Measurements from ENCODE around the gene NOPCHAP1.
A peak's percentile ranks its signal among the peaks of the same experiment; 100 is the strongest.
"Not testable (repeated sequence)": the region's sequence is repeated elsewhere in the genome, so short reads cannot be mapped to it uniquely, and the experiment has no call there.

NOPCHAP1 gene, protein sequence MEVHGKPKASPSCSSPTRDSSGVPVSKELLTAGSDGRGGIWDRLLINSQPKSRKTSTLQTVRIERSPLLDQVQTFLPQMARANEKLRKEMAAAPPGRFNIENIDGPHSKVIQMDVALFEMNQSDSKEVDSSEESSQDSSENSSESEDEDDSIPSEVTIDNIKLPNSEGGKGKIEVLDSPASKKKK

DNA sequence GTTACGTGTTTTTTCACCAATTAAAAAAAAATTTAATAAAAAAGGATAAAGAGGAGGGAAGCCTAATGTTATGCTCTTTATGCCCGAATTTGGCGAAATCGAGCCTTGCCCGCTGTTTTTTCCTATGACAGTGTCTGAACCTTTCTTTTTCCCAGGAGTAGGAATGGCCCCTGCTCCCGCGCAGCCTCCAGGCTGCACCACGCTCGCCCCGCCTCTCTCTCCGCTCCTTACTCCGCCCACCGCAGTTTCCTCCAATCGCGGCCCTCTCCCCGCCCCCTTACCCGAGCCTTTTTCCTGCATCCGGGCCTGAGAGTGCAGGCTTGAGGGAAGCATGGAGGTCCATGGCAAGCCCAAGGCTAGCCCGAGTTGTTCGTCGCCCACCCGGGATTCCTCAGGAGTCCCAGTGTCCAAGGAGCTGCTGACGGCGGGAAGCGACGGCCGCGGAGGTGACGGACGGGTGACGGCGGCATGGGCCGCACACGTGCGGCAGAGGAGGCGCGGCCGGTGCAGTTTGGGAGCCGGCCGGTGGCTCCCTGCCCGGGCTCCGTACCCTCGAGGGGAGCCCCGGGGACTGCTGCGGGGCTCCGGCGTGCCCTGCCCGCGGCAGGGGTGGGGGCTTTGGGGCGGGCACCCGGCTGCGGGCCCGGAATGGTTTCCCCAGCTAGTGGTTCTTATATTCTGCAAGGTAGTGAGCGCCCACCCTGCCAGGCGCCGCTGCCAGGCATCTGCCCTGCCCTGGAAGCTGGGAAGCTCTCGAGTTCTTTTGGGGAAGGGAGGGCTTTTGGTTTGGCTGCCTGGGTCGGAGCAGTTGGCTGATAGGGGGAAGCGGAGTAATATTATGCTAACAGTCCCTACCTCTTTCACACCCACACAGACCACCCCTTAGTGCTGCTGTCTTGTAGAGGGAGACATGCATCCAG lies at the start of gene NOPCHAP1:
Gene NOPCHAP1 (plus strand): TSS at position 295 of the 920 bp plus-strand sequence. CDS start 37 bp downstream, at position 332.
- DNase-seq (ENCODE audit: low spot score) (peak; percentile 90), FAIRE-seq (no peak)

DNA sequence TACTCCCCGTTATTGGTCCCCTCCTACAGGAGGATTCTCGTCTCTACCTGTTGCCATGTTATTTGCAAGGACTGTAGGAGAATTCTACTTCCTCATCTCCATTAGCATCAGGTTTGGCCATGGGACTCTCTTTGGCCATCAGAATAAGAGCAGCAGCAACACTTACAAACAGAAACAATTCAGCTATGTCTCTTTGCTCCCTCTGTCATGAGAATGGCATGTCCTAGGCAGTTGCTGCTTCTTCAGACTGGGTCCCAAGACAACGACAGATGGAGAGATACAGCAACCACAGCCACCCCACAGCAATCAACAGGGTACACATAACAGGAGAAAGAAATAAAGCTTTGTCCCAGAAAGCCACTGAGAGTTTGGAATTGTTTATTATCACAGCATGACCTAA lies 47.7 kb upstream of the NOPCHAP1 start:
- DNase-seq (ENCODE audit: low spot score) = no peak
- no peak for FAIRE-seq

DNA sequence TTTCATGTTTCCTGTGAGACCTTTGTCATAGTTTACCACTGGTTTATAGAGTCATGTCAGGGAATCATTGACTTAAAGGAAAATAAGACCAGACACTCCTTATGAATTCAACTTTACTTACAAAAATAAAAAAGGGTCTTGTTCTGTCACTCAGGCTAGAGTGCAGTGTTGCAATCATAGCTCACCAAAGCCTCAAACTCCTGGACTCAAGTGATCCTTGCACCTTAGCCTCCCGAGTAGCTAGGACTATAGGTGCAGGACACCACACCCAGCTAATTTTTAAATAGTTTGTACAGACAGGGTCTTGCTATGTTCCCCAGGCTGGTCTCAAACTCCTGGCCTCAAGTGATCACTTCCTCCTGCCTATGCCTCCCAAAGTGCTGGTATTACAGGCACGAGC lies 47.0 kb upstream of the NOPCHAP1 start:
- DNase-seq (ENCODE audit: low spot score) (no peak), FAIRE-seq (no peak)

DNA sequence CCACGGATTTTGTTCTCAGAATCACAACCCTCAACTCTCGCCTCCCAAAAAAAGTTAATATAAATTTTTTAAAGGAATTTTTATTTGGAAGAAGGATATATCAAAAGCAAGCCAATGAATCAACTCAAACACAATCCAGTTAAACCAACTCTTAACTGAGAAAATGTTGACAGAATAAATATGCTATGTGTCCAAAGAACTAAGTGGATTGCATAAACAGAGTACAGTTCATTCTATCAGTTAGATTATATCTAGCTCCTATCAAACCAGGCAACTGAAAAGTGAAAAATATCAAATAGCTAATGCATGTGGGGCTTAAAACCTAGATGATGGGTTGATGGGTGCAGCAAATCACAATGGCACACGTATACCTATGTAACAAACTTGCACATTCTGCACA lies 44.7 kb upstream of the NOPCHAP1 start:
- FAIRE-seq (no peak), DNase-seq (ENCODE audit: low spot score) (no peak)

DNA sequence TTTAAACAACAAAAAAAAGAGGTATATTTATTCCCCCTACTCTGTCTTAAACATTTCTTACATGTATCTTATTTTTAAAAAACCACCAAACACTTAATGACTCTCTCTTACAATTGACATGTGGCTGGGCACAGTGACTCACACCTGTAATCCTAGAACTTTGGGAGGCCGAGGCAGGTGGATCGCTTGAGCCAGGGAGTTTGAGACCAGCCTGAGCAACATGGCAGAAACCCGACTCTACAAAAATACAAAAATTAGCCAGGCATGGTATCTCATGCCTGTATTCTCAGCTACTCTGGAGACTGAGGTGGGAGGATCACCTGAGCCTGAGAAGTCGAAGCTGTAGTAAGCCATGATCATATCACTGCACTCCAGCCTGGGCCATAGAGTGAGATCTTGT lies 44.0 kb upstream of the NOPCHAP1 start:
- FAIRE-seq (no peak), DNase-seq (ENCODE audit: low spot score) (no peak)

DNA sequence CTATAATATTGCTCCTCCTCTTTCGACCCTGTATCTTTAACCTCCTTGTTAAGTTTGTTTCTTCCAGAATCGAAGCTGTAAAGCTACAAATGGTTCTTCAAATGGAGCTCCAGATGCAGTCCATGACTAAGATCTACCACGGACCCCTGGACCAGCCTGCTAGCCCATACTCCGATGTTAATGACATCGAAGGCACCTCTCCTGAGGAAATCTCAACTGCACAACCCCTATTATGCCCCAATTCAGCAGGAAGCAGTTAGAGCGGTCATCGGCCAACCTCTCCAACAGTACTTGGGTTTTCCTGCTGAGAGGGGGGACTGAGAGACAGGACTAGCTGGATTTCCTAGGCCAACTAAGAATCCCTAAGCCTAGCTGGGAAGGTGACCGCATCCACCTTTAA lies 42.7 kb upstream of the NOPCHAP1 start:
- DNase-seq (ENCODE audit: low spot score); FAIRE-seq: not testable (repeated sequence)

DNA sequence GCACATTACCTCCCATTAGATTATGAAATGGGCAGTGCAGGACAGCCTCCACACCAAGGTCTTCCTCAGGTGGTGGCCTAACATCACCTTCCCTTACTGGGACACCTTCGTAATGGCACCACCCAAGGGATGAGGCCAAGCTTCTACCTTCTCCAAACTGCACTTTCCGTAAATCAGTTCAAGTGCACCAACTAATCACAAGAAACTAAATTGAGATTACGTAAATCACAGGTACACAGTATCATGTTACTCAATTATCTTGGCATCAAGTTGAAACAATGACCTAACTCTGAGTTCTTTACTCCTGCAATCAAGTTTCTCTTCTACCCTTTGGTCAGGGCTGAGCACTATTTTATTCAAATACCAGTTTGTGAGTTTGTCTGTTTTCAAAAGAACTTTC lies 41.9 kb upstream of the NOPCHAP1 start:
- no peak for FAIRE-seq
- DNase-seq (ENCODE audit: low spot score) = no peak

DNA sequence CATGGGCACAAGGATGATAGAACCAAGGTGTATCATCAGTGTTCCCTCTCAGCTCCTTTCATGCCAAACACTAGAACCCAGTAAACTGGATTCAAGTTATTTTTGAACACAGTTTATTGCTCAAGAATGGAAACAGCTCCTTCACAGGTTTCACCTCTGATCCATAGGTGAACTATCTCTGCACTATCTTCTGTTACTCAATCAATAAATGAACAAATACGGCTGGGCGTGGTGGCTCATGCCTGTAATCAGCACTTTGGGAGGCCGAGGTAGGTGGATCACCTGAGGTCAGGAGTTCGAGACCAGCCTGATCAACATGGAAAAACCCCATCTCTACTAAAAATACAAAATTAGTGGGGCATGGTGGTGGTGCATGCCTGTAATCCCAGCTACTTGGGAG lies 37.4 kb upstream of the NOPCHAP1 start:
- not testable (repeated sequence) for DNase-seq (ENCODE audit: low spot score); FAIRE-seq

DNA sequence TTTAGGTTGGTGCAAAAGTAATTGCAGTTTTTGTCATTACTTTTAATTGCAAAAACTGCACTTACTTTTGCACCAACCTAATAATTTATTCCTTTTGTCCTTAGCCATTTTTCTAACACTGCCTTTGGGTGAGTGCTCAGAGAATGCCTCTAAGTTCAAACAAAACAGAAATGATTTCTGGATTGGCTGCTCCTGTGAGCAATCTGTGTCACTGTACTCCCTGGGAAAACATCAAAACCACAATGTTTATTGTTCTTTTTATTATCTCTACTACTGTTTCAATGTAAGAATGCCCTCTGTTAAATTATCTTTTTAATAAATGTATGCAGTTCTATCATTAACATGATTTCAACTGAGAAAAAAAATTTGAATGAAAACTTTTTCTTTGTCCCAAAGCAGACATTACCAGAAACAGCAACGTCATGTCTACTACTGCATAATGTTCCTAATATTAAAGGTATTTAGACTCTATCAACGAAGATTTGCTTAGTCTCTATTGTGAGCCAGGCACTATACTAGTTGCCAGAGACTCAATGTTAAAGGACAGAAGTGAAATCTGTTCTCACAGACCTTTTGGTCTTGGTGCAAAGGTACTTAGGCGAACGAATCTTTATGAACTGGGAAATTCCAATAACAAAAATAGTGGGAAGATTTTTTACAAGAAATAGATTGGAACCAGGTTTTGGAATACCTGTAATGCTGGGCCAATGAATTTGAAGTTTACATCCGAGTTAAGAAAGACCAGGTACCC lies 34.2 kb upstream of the NOPCHAP1 start:
- DNase-seq (ENCODE audit: low spot score) (no peak), FAIRE-seq (no peak)

DNA sequence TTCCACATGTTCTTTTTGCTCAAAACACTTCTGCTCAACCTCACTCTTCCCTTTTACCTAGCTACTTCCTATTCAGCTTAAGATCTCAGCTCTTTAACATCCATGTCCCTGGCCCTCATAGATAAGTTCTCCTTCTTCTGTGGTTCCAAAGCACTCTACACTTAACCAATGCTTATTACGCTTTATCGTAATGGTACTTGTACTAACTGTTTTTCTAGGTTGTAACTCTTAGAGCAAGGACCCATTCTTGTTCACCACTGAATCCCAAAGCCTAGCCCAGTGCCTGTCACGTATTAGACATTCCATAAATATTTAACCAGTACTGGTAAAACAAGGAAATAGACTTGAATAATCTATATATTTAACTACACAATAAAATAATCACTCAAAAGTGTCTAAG lies 33.3 kb upstream of the NOPCHAP1 start:
- DNase-seq (ENCODE audit: low spot score) = no peak

DNA sequence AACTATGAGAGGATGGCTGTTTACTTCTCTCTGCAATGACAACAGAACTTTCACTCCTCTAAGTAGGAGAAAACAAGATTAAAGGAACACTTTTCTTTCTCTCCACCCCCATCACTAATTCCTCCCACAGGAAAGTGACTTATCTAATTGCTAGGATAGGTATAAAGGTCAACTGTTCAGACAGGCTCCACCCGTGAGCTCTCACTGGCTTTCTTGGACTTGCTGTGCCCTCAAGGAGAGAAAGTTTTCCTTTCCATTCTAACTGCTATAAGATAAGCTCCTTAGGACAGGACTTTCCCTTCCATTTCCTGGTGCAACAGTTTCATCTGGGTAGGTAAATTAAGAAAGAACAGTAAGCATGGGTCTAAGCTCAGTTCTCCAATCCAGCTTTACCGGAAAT lies 32.8 kb upstream of the NOPCHAP1 start:
- FAIRE-seq (no peak), DNase-seq (ENCODE audit: low spot score) (no peak)

More for the DNA sequence above, 33.3 kb upstream of the NOPCHAP1 start:
- FAIRE-seq = no peak

DNA sequence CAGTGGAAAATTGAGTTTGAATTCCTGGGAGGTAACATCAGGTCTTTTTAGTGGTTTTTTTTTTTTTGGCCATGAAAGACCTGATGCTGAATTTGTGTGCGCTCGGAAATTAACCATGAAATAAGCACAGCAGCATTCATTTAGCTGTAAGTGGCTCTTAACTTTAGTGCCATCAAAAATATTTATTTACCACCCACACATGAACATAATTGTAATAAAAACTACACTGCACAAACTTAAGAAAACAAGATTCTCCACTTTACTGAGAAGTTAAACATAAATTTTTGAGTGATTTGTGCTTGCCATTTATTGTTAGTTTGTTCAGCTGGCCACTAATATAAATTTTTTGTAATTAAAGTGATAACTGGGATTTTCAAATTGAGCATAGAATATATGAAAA lies 30.4 kb upstream of the NOPCHAP1 start:
- FAIRE-seq = no peak
- no peak for DNase-seq (ENCODE audit: low spot score)

DNA sequence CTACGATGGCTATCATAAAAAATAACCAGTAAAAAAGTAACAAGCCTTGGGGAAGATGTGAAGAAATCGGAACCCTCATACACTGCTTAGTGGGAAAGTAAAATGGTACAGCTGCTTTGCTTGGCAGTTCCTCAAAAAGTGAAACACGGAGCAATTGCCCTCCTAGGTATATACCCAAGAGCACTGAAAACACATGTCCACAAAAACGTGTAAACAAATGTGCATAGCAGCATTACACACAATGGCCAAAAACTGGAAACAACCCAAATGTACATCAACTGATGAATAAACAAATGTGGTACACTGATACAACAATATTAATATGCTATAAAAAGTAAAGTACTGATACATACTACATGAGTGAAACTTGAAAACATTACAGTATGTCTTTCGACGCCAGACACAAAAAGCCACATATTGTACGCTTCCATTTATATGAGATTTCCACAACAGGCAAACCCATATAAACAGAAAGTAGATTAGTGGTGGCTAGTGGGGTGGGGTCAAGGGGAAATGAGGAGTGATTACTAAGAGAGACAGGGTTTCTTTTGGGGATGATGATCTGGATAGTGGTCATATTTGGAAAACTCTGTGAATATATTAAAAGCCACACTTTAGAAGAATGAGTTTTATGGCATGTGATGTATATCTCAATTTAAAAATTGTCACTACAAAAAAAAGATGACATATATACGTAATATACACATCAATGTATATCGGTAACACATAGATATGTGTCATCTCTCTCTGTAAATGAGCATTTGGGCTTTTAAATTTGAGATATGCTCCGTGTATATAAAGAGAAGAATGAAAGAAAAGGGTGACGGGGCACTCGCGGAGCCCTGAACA lies 29.0 kb upstream of the NOPCHAP1 start:
- FAIRE-seq = no peak

DNA sequence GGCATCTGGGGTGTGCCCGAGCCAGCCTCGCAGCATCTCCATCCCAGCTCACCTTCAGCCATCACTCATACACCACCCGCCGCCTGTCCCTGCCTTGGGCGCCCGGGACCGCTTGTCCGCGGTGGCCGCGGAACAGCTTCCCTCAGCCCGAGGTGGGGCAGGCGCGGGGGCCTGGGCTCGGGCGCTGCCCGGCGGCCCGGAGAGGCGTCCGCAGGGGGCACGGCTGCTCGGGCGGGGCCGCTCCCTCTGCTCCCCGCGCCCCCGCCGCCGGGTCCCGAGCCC lies 28.5 kb upstream of the NOPCHAP1 start:
- FAIRE-seq = no peak
- DNase-seq (ENCODE audit: low spot score) = peak; percentile 27

More for the DNA sequence above, 29.0 kb upstream of the NOPCHAP1 start:
- no peak for DNase-seq (ENCODE audit: low spot score)

DNA sequence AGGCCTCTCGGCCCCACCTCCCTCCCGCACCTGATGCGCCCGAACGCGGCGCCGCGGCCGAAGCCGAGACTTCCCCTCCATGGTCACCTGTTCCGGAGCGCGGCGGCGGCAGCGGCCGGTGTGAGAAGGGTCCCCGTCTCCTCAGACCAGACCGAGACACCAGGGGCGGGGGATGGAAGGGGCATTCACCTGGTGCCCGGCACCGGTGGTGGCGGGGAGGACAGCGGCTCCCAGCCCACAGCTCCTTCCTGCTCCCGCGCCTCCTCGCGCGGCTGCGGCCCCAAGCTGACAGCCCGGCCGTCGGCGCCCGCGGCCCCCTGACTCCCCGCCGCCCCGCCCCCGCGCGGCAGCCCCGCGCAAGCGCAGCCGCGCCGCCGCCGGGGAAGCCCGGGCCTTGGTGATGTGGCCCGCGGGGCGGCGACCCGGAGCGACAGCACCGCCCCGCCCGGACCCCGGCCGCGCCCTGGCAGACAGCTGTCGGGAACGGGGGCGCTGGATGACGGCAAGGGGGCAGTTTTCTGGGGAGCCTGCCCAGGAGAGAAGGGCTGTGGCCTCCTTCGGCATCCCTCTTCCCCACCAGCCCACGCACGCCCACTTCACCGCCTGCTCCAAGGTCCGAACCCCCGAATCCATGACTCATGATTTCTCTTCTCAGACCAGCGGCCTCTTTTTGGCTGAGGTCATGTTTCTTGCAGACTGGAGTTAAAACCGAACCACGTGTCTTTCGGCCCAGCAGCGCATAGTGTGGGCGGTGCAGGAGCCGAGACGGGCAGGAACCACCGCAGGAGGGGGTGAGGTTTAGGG lies 27.9 kb upstream of the NOPCHAP1 start, which contains the start of gene SLC41A2:
Gene SLC41A2 (minus strand): TSS at position 290 of the 804 bp plus-strand sequence. CDS start 29,763 bp downstream, outside the sequence.
- FAIRE-seq (no peak), DNase-seq (ENCODE audit: low spot score) (peak; percentile 86)

DNA sequence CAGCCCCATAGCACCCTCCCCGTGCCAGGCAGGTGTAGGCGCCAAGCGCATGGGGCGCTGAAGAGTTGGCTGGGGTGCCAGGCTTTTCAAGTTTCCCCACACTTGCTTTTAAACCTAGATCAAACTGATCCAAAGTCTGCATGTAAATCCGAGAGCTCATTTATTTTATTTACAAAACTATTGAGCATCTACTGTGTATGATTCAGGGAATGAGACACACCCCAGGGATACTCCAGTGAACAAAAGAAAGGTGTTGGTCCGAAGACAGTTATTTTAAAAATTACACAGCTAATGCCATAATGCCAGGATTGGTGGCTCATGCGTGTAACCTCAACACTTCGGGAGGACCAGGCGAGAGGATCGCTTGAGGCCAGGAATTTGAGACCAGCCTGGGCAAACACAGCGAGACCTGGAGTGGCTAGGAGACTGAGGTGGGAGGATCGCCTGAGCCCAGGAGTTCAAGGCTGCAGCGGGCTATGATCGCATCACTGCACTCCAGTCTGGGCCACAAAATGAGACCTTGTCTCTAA lies 27.2 kb upstream of the NOPCHAP1 start:
- no peak for FAIRE-seq
- no peak for DNase-seq (ENCODE audit: low spot score)

DNA sequence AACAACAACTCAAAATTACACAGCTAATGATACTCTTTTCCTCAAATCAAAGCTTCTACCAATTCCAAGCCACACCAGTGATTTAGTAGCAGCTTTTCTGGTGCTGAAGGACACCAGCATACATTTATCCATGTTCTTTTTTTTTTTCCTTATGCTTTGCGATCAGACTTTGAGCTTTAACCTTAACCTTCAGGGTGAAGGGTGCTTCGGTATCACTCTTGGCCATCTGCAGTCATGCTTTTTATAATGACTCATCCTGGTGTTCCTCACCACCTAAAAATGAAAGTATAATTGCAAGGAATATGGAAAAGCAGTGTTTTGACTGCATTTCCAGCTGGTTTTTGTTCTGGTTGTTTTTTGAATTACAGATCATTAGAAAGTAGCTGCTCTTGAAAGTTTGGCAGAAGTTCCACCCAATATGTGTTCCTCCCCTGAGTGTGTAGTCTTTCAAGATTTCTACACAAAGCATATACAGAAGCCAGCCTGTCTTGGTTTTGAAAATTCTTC lies 26.7 kb upstream of the NOPCHAP1 start:
- peak; percentile 9 for DNase-seq (ENCODE audit: low spot score)
- FAIRE-seq = no peak

DNA sequence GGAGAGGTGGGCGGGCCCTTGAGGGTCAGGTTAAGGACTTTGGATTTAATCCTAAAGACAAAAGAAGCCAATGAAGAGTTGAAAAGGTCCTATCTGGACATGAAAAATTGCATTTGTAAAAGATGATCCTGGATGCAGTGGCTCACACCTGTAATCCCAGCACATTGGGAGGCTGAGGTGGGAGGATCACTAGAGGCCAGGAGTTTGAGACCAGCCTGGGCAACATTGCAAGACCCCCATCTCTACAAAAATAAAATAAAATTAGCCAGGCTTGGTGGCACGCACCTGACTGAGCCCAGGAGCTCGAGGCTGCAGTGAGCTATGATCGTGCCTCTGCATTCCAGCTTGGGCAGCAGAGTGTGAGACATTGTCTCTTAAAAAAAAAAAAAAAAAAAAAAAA lies 25.7 kb upstream of the NOPCHAP1 start:
- FAIRE-seq = no peak
- no peak for DNase-seq (ENCODE audit: low spot score)

DNA sequence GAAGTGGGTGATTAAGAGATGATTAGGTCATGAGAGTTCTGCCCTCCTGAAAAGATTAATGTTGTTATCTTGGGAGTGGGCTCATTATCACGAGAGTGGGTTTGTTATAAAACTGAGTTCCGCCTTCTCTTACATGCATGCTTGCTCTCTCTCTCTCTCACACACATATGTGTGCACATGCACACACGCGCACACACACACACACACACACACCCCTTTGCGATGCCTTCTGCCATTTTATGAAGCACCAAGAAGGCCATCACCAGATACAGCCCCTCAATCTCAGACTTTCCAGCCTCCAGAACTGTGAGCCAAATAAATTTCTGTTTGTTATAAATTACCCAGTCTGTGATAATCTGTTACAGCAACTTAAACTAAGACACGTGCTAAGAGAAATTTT lies 22.4 kb upstream of the NOPCHAP1 start:
- DNase-seq (ENCODE audit: low spot score) (no peak), FAIRE-seq (no peak)
